Transverse colon (tissue), 4 donors: ENCODE results near the gene STK39. TPM values are rescaled to one million over a fixed set of nuclear protein-coding genes. Genes with fewer than 3 reads are reported as not detected.

Experiments
- DNase-seq: peaks from one replicate; pipeline ENCODE4 v3.0.0-alpha.2; 2019
- H3K27ac ChIP-seq, 4 donors: fragments of 200-600 bp; sonication (generic); 2 replicates each; pipeline ENCODE4 v1.5.1; 2016 to 2018; ENCODE audit warnings: inconsistent platforms in 4 of 4
- H3K27me3 ChIP-seq: fragments of 200-600 bp; sonication (generic); 2 replicates; pipeline ENCODE4 v1.5.1; 2017; ENCODE audit warnings: inconsistent platforms
- H3K36me3 ChIP-seq, 4 donors: fragments of 200-600 bp; sonication (generic); 2 replicates each; pipeline ENCODE4 v1.5.1; 2017 to 2019; ENCODE audit warnings: inconsistent platforms in 4 of 4
- H3K4me1 ChIP-seq, 4 donors: fragments of 200-600 bp; sonication (generic); 2 replicates each; pipeline ENCODE4 v1.5.1; 2017 to 2020; ENCODE audit warnings: inconsistent platforms in 4 of 4
- H3K4me3 ChIP-seq, 4 donors: fragments of 200-600 bp; sonication (generic); 1 replicate in 1 of 4; 2 replicates in 3 of 4; pipeline versions ENCODE4 v1.5.1 to v1.6.1; 2017 to 2019; ENCODE audit warnings: inconsistent platforms in 4 of 4
- H3K9me3 ChIP-seq, 2 donors: fragments of 200-600 bp; sonication (generic); 2 replicates each; pipeline ENCODE4 v1.5.1; 2017 to 2019; ENCODE audit warnings: inconsistent platforms in 2 of 2
- EP300 ChIP-seq: sonication (generic); formaldehyde crosslinking; IDR thresholded peaks from one replicate; pipeline ENCODE4 v1.6.1; 2017; ENCODE audit warnings: antibody characterized with exemption, low read depth
- POLR2A ChIP-seq: fragments of 450-650 bp; IDR thresholded peaks from one replicate; pipeline ENCODE4 v1.6.1; 2016; ENCODE audit warnings: antibody characterized with exemption, mild to moderate bottlenecking, moderate library complexity
- POLR2AphosphoS5 ChIP-seq, 3 donors: sonication (generic); formaldehyde crosslinking; IDR thresholded peaks; one replicate each; pipeline ENCODE4 v1.6.1; 2016; ENCODE audit warnings: antibody characterized with exemption in 3 of 3
- WGBS, 2 donors: methylation state at CpG; one replicate each; pipeline ENCODE4 v1.1.5; 2018; ENCODE audit warnings: low coverage in 1 of 2; 5-methylcytosine and 5-hydroxymethylcytosine counted together
- in situ Hi-C, 4 donors: fragments of 200-750 bp; cut with MboI; loops; one replicate each; pipeline versions ENCODE4 v1.15.0 to v1.15.1; 2017; ENCODE audit warnings: low sequenced_read_pairs in 3 of 4, low pct_ligation_motif_present in 1 of 4, low pct_unique_long_range_greater_than_20kb in 1 of 4
- intact Hi-C: fragments of 100-400 bp; cut with DNase I; formaldehyde crosslinking; loops from one replicate; pipeline ENCODE4 v1.15.1; 2023; ENCODE audit warnings: low total_unique reads
- total RNA-seq, 4 donors: library from RNA; depleted of rRNA; stranded (reverse); fragments of >200 nt; gene quantifications; one replicate each; pipeline ENCODE4 v1.1.0, GENCODE V29; 2016
- TF ChIP-seq, protein P1 (sequence below), 5 experiments: fragments of 200-600 bp in 3 of 5; fragments of 450-650 bp in 2 of 5; sonication (generic) in 3 of 5; IDR thresholded peaks; 1 replicate in 2 of 5; 2 replicates in 3 of 5; pipeline ENCODE4 v1.5.1; 2016 to 2017; ENCODE audit warnings: antibody characterized with exemption in 5 of 5, inconsistent platforms in 3 of 5, mild to moderate bottlenecking in 2 of 5, moderate library complexity in 1 of 5

The STK39 gene
- total RNA-seq, result 10 to 100 TPM; 30.6 to 46.1 (median 36.7) TPM

DNA sequence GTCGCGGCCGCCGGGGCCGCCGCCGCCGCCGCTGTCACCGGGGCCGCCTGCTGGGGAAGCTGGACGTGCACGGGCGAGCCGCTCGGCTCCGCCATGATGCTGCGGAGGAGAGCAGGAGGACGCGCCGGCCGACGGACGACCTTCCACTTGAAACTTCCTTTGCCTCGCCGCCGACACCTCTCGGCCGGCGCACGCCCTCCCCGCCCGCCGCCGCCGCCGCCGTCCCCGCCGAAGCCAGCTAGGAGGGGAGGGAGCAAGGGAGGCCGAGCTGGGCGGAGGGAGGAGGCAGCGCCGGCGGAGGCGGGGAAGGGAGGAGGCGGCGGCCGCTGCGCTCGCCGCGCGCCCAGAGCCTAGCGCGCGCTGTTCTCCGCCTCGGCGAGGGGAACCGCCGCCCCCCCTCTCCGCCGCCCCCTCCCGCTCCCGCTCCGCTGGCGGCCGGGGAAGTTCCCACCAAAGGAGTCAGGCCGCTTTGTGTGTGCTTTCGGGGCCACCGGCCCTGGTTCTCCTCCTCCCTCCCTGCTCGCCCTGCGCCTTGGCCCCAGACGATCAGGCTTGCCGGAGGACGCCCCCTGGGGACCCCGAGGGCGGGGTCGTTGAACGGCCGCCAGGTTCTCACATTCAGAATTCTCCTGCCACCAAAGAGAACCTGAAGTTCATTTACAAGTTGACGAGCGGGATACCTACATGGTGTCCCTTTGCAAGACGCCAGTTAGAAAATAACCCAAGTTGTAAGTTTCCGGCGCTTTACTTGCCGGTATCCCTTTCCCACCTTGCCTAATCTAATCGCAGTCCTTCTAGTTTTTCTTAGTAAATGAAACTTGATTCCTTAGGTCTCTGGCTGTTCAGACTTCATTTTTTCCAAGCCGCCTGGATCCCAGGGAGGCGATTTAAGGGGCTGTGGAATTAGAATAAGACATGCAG lies at the start of gene STK39:
TSS of gene STK39 (minus strand) at position 255 of the 921 bp plus-strand sequence. CDS start at position 95, 160 bp downstream.
- intact Hi-C loops (no loop called here), in situ Hi-C loops (no loop called here)
- DNase-seq, result peak; percentile 80
- Histone ChIP-seq H3K4me1 (peaks cover 12 to 45% (median 27%) of the 10 kb centered on the region in 4 donors), H3K4me3 (peak within 1 kb of the TSS; percentile 83 to 97 (median 84)), H3K9me3 (no peaks in the 10 kb centered on the region), H3K27ac (peak within 1 kb of the TSS; percentile 92 to 95 (median 94)), H3K27me3 (no peaks in the 10 kb centered on the region), H3K36me3 (no peaks in the 10 kb centered on the region)
- TF ChIP-seq, protein P1, sequence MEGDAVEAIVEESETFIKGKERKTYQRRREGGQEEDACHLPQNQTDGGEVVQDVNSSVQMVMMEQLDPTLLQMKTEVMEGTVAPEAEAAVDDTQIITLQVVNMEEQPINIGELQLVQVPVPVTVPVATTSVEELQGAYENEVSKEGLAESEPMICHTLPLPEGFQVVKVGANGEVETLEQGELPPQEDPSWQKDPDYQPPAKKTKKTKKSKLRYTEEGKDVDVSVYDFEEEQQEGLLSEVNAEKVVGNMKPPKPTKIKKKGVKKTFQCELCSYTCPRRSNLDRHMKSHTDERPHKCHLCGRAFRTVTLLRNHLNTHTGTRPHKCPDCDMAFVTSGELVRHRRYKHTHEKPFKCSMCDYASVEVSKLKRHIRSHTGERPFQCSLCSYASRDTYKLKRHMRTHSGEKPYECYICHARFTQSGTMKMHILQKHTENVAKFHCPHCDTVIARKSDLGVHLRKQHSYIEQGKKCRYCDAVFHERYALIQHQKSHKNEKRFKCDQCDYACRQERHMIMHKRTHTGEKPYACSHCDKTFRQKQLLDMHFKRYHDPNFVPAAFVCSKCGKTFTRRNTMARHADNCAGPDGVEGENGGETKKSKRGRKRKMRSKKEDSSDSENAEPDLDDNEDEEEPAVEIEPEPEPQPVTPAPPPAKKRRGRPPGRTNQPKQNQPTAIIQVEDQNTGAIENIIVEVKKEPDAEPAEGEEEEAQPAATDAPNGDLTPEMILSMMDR (IDR thresholded peaks at IDR 0.05), result peak in 1 of 5 experiments; percentile 21
- TF ChIP-seq EP300, result no peak
- peak in 1 of 3 donors; percentile 28 for TF ChIP-seq POLR2AphosphoS5 (IDR thresholded peaks at IDR 0.05)
- peak; percentile 54 for TF ChIP-seq POLR2A
- WGBS, 2 donors, result 0 to 1% methylated on average over 2 to 22 of the region's 91 CpGs

DNA sequence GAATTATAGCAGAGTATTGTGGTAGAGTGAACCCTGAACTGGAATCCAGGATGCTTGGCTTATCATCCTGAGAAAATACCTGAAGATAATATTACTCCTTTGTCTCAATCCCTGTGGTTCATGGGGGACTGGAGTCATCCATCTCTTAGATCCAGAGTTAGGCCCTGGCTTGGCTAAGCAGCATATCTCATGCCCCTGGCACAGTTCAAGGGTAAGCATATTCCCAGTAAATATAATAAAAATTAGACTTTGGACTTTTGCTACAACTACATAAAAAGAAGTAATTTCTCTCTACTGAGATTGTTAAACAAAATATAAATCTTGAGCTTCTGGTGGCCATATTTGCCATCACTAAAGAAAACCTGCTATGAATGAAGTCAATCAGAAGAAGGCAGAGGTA lies 47.7 kb upstream of the STK39 start:
- Histone ChIP-seq H3K27ac (no peak overlapping the region), H3K9me3 (no peaks in the 10 kb centered on the region), H3K4me1 (peaks cover 0 to 14% (median 3%) of the 10 kb centered on the region in 4 donors), H3K27me3 (no peaks in the 10 kb centered on the region), H3K36me3 (no peaks in the 10 kb centered on the region), H3K4me3 (no peak overlapping the region)
- DNase-seq, result no peak
- in situ Hi-C loops (no loop called here), intact Hi-C loops (no loop called here)
- no peak for TF ChIP-seq POLR2A
- TF ChIP-seq EP300, result no peak
- no peak for TF ChIP-seq POLR2AphosphoS5 (IDR thresholded peaks at IDR 0.05)
- TF ChIP-seq, protein P1 (IDR thresholded peaks at IDR 0.05), result no peak

DNA sequence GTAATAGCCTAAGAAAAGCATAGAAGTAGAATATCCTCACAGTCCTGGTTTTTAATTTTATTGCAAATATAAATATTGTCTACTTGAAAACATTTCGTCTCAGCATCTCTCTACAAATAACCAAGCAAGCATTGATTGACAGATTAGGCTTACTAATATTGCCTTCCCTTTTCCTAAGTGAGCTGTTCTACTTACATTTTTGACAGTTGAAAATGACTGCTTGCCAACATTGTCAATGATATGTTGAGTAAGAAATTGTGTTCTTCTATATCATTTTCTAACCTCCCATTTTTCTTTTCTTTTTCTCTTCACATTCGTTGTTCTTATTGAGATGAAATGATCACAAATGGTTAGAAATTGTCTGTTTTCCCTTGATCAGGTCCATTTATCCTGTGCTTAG lies 47.0 kb upstream of the STK39 start:
- no peak for DNase-seq
- Histone ChIP-seq H3K4me3 (no peak overlapping the region), H3K27ac (no peak overlapping the region), H3K36me3 (no peaks in the 10 kb centered on the region), H3K4me1 (peaks cover 0 to 15% (median 3%) of the 10 kb centered on the region in 4 donors), H3K9me3 (no peaks in the 10 kb centered on the region), H3K27me3 (no peaks in the 10 kb centered on the region)
- WGBS, 2 donors, result 85 to 89% methylated on average over 2 of the region's 2 CpGs
- intact Hi-C loops, result no loop called here
- in situ Hi-C loops, result no loop called here
- TF ChIP-seq, protein P1 (IDR thresholded peaks at IDR 0.05), result no peak
- TF ChIP-seq EP300, result no peak
- TF ChIP-seq POLR2A, result no peak

DNA sequence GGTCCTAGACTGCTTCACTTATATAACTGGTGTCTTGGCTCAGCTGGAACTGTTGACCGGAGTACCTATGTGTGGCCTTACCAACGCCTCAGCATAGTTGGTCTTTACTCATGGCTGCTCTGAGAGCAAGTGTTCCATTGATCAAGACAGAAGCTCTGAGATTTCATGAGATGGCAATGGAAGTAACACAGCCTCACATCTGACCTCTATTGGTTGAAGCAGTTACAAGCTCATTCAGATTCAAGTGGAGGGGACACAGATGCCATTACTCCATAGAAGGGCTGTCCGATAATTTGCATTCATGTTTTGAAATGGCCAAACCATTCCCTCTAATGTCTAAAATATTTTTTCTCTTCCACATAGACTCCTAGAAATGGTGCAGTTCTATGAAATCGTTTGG lies 46.4 kb upstream of the STK39 start:
- WGBS, 2 donors, result 93 to 95% methylated on average over 2 to 4 of the region's 4 CpGs
- H3K9me3 ChIP-seq, result no peaks in the 10 kb centered on the region
- H3K27me3 ChIP-seq, result no peaks in the 10 kb centered on the region
- no peaks in the 10 kb centered on the region for H3K36me3 ChIP-seq
- H3K27ac ChIP-seq, result no peak overlapping the region
- no peak for DNase-seq
- H3K4me3 ChIP-seq, result no peak overlapping the region
- TF ChIP-seq, protein P1 (IDR thresholded peaks at IDR 0.05), result no peak
- no peak for TF ChIP-seq POLR2AphosphoS5 (IDR thresholded peaks at IDR 0.05)
- no peak for TF ChIP-seq POLR2A
- no peak for TF ChIP-seq EP300
- peaks cover 0 to 15% (median 3%) of the 10 kb centered on the region in 4 donors for H3K4me1 ChIP-seq
- in situ Hi-C loops, result no loop called here
- intact Hi-C loops, result no loop called here
